A673 (cell line): ENCODE results near the gene FRMD4A.

Source experiments
- EZH2 ChIP-seq: fragments of 200-600 bp; sonication (generic); IDR thresholded peaks from 2 replicates; pipeline ENCODE4 v1.6.1; 2017; ENCODE audit warnings: borderline replicate concordance, low read depth, mild to moderate bottlenecking, mixed read lengths, antibody characterized with exemption, low read length; ENCODE audit not compliant: poor library complexity, severe bottlenecking
- TF ChIP-seq, protein P1 (sequence below): fragments of 300-800, 200-600 bp; sonication (generic); conservative IDR thresholded peaks from 2 replicates; pipeline ENCODE4 v1.5.1; 2017; ENCODE audit warnings: low read depth, mild to moderate bottlenecking, antibody characterized with exemption, low read length, moderate library complexity, mixed read lengths

DNA sequence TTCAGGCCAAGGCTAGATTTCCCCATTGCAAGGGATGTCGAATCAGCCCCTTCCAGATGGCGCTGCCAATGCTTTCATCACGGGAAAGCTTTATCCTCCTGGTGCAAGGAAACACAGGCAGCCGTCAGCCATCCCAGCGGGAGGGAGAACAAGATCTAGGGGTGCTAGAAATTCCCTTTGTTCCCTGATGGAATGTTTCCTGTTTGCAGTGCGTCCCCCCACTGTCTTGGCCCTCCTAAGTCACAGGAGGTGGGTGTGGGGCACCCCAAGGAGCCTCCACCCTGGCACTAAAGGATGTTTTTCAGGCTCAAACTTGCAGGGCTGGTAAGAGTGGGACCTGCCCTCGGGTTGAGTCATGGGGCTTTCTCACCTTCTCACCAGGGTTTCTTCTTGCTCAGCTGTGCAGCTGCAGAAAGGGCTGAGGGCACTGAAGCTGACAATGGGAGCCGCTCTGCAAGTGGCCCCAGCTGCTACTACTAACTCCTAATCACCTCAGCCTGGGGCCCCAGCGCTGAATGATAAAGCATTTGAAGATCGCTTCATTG, 640.4 kb downstream of the FRMD4A start:
- TF ChIP-seq, protein P1, sequence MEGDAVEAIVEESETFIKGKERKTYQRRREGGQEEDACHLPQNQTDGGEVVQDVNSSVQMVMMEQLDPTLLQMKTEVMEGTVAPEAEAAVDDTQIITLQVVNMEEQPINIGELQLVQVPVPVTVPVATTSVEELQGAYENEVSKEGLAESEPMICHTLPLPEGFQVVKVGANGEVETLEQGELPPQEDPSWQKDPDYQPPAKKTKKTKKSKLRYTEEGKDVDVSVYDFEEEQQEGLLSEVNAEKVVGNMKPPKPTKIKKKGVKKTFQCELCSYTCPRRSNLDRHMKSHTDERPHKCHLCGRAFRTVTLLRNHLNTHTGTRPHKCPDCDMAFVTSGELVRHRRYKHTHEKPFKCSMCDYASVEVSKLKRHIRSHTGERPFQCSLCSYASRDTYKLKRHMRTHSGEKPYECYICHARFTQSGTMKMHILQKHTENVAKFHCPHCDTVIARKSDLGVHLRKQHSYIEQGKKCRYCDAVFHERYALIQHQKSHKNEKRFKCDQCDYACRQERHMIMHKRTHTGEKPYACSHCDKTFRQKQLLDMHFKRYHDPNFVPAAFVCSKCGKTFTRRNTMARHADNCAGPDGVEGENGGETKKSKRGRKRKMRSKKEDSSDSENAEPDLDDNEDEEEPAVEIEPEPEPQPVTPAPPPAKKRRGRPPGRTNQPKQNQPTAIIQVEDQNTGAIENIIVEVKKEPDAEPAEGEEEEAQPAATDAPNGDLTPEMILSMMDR: no peak
- TF ChIP-seq EZH2: no peak
